ENCODE results near the gene NOTCH2. TPM values are rescaled to one million over a fixed set of nuclear protein-coding genes. Genes with fewer than 3 reads are reported as not detected.

NOTCH2 gene
- total and polyA plus RNA-seq, 10 of the 15 experiments (the other 5 are each of a cell fraction or from before 2014, with no cell fraction given) = 0.02 to 2.0 (median 0.62) TPM; not detected in 1

- ChIA-PET CTCF (no interaction called here), POLR2A (no interaction called here), SMC1A (ENCODE audit: uncharacterized antibody, unreplicated experiment) (no interaction called here), RAD21 (ENCODE audit: unreplicated experiment) (no interaction called here)
- Histone ChIP-seq H3K79me2 (ENCODE audit: control insufficient read depth, insufficient read depth, low read length) (no peaks in the 10 kb centered on the region), H3K9ac (ENCODE audit: control insufficient read depth, insufficient read depth, low read length) (no peak overlapping the region), H3K27ac (ENCODE audit: control insufficient read depth, insufficient read depth) (no peak overlapping the region), H3K27me3 (replicated peaks in 1 of 2; ENCODE audit: control insufficient read depth in 2 of 2, insufficient read depth in 2 of 2, low read length in 1 of 2) (no peaks in the 10 kb centered on the region), H2AFZ (ENCODE audit: control insufficient read depth, low read depth, low read length) (no peak overlapping the region), H3K4me3 (no peak overlapping the region), H4K20me1 (ENCODE audit: control insufficient read depth, insufficient read depth) (no peaks in the 10 kb centered on the region), H3K4me1 (ENCODE audit: control insufficient read depth, insufficient read depth, low read length) (no peaks in the 10 kb centered on the region), H3K4me2 (ENCODE audit: control insufficient read depth, insufficient read depth) (no peak overlapping the region), H3K9me3 (replicated peaks; ENCODE audit: control insufficient read depth, insufficient read depth, low read length) (no peaks in the 10 kb centered on the region), H3K36me3 (ENCODE audit: control insufficient read depth in 2 of 2, insufficient read depth in 2 of 2, low read length in 1 of 2) (no peaks in the 10 kb centered on the region)
- intact Hi-C loops (cut with micrococcal nuclease; ENCODE audit: unreplicated experiment) = no loop called here
- FAIRE-seq (no peak), ATAC-seq (no peak), DNase-seq (ENCODE audit: low read depth, low spot score) (no peak)
- in situ Hi-C loops (cut with MboI) = loop anchor here (10.0 kb wide), 1 partner anchor 59 kb away; no protein-coding TSS in a partner anchor
- BruUV-seq (replicated peaks) = no TSS peak
- TF ChIP-seq PAX8 (IDR thresholded peaks at IDR 0.05) (no peak), WRNIP1 (IDR thresholded peaks at IDR 0.05; ENCODE audit: borderline replicate concordance, low read depth, low read length) (no peak), IRF4 (IDR thresholded peaks at IDR 0.05; ENCODE audit: low read depth, low read length) (no peak), ZNF687 (IDR thresholded peaks at IDR 0.05) (no peak), EED (IDR thresholded peaks at IDR 0.05; ENCODE audit: low read depth) (no peak), MYB (IDR thresholded peaks at IDR 0.05; ENCODE audit: borderline replicate concordance, low read depth, low read length) (no peak), JUNB (IDR thresholded peaks at IDR 0.05) (no peak), ZNF274 (IDR thresholded peaks at IDR 0.05; ENCODE audit: insufficient read depth, insufficient read length) (no peak)
Measured at GRCh38 chr1:119933397-119933796, 136.1 kb downstream of the NOTCH2 start.

All from GM12878 (cell line).